ENCODE measurements around the gene CMTM7.
A peak's percentile ranks its signal among the peaks of the same experiment; 100 is the strongest.
"Not testable (repeated sequence)": the region's sequence is repeated elsewhere in the genome, so short reads cannot be mapped to it uniquely, and the experiment has no call there.

The CMTM7 gene

GRCh38 chr3:32438596-32439344 lies 47.1 kb downstream of the CMTM7 start:
- DNase-seq (ENCODE audit: low read depth): no peak

DNA sequence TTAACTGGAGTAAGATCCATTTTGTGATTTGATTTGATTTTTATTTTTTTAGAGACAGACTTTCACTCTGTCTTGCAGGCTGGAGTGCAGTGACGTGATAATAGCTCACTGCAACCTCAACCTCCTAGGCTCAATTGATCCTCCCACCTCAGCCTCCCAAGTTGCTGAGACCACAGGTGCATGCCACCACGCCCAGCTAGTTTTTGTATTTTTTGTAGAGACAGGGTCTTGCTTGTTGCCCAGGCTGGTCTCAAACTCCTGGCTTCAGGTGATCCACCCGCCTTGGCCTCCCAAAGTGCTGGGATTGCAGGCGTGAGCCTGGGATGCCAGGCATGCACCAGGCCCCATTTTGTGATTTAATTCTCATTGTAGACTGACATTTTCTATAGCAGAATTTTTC lies 47.8 kb downstream of the CMTM7 start:
- not testable (repeated sequence) for DNase-seq (ENCODE audit: low read depth)

GRCh38 chr3:32440611-32441350 lies 49.1 kb downstream of the CMTM7 start:
- no peak for DNase-seq (ENCODE audit: low read depth)

DNA sequence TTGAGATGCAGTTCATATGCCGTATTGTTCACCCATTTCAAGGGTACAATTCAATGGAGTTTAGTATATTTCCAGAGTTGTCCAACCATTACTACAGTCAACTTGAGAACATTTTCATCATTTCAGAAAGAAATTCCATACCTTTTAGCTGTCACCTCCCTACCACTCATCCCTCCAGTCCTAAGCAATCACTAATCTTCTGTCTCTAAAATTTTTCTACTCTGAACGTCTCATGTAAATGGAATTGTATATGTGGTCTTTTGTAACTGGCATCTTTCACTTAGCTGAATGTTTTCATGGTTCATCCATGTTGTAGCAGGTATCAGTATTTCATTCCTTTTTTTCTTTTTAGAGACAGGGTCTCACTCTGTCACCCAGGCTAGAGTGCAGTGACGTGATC lies 51.1 kb downstream of the CMTM7 start:
- DNase-seq (ENCODE audit: low read depth): no peak

GRCh38 chr3:32443478-32443877 lies 51.8 kb downstream of the CMTM7 start:
- no peak for DNase-seq (ENCODE audit: low read depth)

DNA sequence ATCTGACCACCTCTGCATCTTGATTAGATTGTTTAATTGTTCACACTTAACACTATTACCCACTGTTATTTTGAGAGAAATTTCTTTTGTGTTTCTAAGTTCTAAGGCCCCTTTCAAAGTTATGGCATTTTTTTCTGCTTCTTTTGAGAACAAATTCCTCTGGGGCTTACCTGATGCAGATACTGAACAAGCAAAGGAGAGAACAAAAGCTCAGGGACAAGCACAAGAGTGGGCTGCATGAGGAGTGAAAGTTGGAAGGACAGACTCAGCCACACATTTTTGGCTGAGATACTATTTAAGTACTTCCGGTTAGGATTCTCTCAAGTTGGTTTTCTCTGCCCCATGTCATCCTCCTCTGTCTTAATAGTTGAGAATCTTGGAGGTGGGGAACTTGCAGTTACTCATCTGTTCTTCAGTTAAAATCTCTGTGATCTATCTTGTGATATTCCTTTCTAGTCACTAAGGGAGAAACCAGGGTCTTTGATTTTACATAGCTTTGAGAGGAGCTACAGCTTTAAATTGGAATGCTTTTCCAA lies 56.3 kb downstream of the CMTM7 start:
- no peak for DNase-seq (ENCODE audit: low read depth)

- DNase-seq (ENCODE audit: low read depth): no peak
Measured at GRCh38 chr3:32448686-32449474, 57.2 kb downstream of the CMTM7 start.

DNA sequence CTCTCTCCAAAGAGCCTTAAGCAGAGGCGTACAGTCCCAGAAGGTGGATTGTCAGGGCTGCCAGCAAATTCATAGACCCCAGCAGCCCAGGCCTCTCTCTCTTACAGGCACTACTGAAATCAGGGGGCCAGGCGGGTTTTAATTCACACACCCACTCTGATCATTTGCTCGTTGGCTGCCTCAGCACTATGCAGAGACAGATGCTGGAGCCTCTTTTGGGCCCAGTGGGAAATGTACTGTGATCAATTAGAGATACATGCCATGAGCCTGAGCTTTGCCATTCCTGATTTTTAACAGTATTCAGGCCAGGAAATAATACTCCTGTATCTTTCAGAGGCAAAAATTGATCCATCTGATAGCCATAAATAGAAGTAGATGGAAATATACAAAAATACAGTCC lies 58.0 kb downstream of the CMTM7 start:
- no peak for DNase-seq (ENCODE audit: low read depth)

GRCh38 chr3:32450426-32450825 lies 58.8 kb downstream of the CMTM7 start:
- DNase-seq (ENCODE audit: low read depth): no peak

GRCh38 chr3:32450992-32451659 lies 59.5 kb downstream of the CMTM7 start:
- no peak for DNase-seq (ENCODE audit: low read depth)

DNA sequence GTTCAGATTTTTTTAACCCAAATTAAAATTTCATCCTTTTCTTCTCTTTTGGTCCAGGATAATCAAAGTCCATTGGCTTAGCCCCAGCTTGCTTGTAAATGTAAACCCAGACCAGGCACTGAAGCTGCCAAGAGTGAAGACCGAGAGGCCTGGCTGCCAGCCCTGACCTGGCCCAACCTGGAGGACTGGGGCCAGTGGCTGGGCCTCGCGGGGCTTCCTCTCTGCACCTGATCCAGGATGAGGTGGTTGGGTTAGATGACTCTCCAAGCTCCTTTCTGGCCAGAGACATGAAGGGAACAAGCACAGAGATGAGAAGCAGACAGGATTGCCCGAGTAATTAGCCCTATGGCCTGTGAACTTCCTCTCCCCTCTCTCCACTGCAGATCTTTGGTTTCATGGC lies 60.4 kb downstream of the CMTM7 start:
- DNase-seq (ENCODE audit: low read depth): no peak

- no peak for DNase-seq (ENCODE audit: low read depth)
Measured at GRCh38 chr3:32453346-32453745, 61.7 kb downstream of the CMTM7 start.

- no peak for DNase-seq (ENCODE audit: low read depth)
Measured at GRCh38 chr3:32454111-32454510, 62.5 kb downstream of the CMTM7 start.

- no peak for DNase-seq (ENCODE audit: low read depth)
Measured at GRCh38 chr3:32454731-32455608, 63.3 kb downstream of the CMTM7 start.

- DNase-seq (ENCODE audit: low read depth): no peak
Measured at GRCh38 chr3:32455609-32456428, 64.2 kb downstream of the CMTM7 start.

GRCh38 chr3:32456429-32457130 lies 64.9 kb downstream of the CMTM7 start:
- DNase-seq (ENCODE audit: low read depth): no peak

- DNase-seq (ENCODE audit: low read depth): peak; percentile 81
Measured at GRCh38 chr3:32457971-32458471, 66.4 kb downstream of the CMTM7 start.

DNA sequence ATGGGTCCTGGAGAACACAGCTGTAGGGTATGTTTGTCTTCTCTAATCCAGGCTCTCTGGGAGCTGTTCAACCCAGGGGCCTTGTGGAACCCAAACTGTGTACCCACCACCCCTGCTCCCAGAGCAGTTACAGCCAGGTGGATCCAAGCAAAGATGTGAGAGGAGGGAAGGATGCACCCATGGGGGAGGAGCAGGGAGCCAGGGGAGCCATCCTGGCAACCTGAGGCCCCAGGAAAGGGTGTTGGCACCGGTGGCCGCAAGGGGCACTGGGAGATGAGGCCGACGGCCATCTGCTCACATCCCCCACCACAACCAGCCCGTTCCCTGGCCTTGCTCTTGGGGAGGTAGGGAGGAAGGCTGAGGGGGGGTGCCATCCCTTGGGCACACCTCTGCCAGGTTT lies 67.8 kb downstream of the CMTM7 start:
- no peak for DNase-seq (ENCODE audit: low read depth)

- DNase-seq (ENCODE audit: low read depth): peak; percentile 79
Measured at GRCh38 chr3:32460031-32460749, 68.5 kb downstream of the CMTM7 start.
